Ovary (tissue), 3 donors: ENCODE data around the gene PARS2.

Source experiments
- CTCF ChIP-seq, 3 donors: fragments of 450-650 bp in 2 of 3; fragments of 200-600 bp in 1 of 3; IDR thresholded peaks; one replicate each; pipeline versions ENCODE4 v1.5.1 to v1.8.0; 2016 to 2022; ENCODE audit warnings: antibody characterized with exemption in 3 of 3, mild to moderate bottlenecking in 1 of 3
- EP300 ChIP-seq: sonication (generic); formaldehyde crosslinking; IDR thresholded peaks from one replicate; pipeline ENCODE4 v1.6.1; 2017; ENCODE audit warnings: antibody characterized with exemption
- donor health status: DM: no; HTN: no; CAD: no.

GRCh38 chr1:54814126-54814498, 49.8 kb upstream of the PARS2 start:
- TF ChIP-seq EP300 (no peak), CTCF (IDR thresholded peaks at IDR 0.05) (no peak)
